HG03045 (cell line): Measurements from ENCODE around the gene FLNA.
"Not testable (repeated sequence)": the region's sequence is repeated elsewhere in the genome, so short reads cannot be mapped to it uniquely, and the experiment has no call there.

Experiments
- ATAC-seq: cut with Tn5 transposase; IDR thresholded peaks from one replicate; pipeline ENCODE4 v1.9.1; 2021; ENCODE audit warnings: mild to moderate bottlenecking, moderate library complexity; ENCODE audit not compliant: unreplicated experiment

The FLNA gene, protein sequence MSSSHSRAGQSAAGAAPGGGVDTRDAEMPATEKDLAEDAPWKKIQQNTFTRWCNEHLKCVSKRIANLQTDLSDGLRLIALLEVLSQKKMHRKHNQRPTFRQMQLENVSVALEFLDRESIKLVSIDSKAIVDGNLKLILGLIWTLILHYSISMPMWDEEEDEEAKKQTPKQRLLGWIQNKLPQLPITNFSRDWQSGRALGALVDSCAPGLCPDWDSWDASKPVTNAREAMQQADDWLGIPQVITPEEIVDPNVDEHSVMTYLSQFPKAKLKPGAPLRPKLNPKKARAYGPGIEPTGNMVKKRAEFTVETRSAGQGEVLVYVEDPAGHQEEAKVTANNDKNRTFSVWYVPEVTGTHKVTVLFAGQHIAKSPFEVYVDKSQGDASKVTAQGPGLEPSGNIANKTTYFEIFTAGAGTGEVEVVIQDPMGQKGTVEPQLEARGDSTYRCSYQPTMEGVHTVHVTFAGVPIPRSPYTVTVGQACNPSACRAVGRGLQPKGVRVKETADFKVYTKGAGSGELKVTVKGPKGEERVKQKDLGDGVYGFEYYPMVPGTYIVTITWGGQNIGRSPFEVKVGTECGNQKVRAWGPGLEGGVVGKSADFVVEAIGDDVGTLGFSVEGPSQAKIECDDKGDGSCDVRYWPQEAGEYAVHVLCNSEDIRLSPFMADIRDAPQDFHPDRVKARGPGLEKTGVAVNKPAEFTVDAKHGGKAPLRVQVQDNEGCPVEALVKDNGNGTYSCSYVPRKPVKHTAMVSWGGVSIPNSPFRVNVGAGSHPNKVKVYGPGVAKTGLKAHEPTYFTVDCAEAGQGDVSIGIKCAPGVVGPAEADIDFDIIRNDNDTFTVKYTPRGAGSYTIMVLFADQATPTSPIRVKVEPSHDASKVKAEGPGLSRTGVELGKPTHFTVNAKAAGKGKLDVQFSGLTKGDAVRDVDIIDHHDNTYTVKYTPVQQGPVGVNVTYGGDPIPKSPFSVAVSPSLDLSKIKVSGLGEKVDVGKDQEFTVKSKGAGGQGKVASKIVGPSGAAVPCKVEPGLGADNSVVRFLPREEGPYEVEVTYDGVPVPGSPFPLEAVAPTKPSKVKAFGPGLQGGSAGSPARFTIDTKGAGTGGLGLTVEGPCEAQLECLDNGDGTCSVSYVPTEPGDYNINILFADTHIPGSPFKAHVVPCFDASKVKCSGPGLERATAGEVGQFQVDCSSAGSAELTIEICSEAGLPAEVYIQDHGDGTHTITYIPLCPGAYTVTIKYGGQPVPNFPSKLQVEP (N-terminal part only)

DNA sequence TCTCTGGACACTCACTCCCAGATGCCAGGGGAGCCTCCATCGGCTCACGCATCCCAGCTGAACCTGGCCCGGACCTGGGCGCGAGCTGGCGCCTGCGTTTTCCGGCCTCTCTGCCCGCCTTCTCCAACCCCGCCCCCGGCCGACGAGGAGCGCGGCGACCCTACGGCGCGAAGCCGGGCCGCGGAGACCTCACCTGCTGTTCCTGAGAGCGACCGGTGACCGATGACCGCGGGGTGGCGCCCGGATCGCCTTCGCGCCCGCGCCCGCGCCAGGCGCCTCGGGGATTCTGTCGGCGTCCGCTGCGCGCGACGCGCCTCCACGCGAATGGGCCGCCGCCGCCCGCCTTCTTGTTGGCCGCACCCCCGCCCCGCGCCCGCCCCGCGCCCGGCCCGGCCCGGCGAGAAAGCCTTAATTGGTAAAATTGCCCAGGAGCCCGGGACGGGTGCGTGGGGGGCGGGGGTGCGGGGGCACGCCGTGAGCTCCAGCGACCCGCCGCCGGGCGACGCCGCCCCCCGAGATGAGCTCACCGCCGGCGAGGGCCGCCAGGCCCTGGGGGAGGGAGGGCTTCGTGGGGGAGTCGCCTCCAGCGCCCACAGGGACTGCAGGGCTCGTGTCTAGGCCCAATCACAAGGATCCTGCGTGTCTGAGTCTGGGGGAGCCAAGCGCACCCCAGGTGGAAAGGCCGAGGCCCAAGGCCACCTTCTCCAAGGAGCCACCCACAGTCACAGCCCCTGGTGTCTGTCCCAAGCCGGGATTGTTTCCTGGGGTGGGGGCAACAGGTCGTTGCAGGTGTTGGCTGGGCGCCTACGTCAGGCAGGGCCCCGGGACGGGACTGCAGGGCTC, at the start of gene FLNA:
FLNA (minus strand) TSS at position 322 of the 843 bp plus-strand sequence. CDS start 3,389 bp downstream, outside the sequence.
- ATAC-seq, result no peak

DNA sequence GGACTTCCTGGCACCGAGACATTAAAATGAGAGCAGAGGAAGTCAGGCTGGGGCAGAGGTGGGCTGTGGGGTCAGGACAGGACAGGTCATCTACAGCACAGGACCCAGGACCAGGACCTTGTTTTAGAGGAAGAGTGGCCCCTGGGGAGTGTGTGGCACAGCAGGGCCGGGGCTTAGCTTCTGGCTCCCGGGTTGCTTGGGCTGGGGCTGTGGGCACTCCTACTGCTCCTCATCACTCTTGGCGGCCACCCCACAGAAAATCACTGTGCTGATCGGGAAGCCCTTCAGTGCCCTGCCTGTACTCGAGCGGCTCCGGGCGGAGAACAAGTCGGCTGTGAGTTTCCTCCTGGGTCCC, 45.9 kb upstream of the FLNA start:
- no peak for ATAC-seq

DNA sequence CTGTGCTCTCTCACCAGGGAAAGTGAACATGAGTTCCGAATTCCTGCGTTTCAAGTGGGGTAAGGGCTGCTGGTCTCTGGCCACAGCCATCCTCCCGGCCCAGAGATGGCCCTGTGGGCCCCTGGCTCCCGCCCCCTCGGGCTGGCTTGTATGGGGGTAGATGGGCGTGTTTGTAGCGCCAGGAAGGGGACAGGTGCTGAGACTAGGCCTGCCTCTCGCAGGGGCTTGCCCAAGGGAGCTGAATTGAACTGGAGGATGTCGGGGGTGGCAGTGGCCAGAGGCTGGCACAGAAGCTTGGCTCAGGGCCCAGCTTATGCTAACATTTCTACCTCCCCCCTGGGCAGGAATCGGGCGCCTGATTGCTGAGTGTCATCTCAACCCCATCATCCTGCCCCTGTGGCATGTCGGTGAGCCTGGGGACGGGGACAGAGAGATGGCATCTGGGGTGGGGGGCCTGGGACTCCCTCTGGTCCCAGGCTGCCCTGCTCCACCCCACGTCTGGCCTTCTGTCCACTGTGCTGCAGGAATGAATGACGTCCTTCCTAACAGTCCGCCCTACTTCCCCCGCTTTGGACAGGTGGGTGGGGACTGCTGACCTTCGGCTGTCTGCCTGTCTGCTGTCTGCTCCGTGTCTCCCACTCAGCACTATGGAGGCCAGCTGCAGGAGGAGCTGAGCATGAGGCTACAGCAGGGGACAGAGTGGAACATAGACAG, 45.4 kb upstream of the FLNA start:
- ATAC-seq, result no peak

DNA sequence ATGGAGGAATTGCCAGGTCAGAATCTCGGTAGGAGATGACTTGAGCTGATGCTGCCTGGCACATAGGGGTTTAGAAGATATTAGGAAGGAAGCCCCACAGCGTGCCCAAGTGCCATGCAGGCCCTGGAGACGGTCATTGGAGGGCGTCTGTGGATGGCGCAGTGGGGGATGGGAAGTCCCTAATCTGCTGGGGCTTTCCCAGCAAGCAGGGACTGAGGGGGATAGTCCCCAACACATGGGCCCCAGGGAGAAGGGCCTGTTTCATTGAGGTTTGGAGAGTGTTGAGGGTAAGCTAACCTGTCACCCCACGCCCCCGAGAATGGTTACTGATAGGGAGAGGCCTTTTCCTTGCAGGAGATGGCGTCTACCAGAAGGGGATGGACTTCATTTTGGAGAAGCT, 44.8 kb upstream of the FLNA start:
- ATAC-seq, result no peak

DNA sequence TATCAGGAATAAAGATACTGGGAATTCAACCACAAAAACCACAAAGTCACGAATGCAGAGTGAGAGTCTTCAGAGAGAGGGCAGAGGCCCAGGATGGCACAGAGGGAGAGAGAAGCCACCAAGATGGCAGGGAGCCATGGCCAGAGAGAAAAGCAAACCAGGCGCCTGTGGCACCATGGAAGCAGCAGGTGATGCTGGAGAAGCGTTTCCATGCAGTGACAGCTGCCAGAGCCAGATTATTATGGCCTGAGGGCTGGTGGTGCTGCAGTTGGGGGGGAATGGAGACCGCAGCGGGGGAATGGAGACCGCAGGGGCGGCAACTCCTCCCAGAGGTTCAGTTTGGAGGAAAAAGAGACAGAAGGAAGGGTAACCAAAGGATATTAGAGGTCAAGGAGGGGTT, 42.7 kb upstream of the FLNA start:
- ATAC-seq, result no peak

DNA sequence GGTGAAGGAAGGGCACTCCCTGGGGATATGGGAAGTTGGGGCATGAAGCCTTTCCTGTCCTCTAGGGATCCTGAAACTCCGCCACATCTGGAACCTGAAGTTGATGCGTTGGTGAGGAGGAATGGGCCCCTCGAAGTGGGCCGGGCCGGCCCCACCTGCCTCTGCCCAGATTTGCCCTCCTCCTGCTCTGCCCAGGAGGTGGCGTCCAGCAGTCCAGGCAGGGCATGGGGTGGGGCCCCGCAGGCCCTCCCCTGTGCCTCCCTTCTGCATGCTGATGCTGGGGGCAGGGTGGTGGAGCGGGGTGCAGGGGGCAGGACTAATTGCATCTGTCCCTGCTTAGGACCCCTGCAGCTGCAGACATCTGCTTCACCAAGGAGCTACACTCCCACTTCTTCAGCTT, 38.7 kb upstream of the FLNA start:
- no peak for ATAC-seq

DNA sequence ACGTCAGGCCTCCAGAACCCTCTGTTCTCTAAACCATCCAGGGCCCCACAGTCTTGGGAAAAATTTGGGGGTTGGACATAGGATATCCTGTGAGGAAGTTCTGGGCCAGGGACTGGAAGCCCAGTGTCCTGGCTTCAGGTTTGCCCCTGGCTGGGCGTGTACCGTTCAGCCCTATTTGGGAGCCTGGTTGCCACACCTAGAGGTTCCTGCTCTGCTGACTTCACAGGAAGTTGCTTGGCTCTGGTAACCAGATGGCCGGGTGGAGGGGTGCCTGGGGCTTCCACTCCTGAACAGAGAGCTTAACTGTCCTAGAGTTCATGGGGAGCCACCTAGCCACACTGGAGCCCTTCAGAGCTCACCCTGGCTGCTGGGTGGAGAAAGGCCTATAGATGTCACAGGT, 38.0 kb upstream of the FLNA start:
- no peak for ATAC-seq

DNA sequence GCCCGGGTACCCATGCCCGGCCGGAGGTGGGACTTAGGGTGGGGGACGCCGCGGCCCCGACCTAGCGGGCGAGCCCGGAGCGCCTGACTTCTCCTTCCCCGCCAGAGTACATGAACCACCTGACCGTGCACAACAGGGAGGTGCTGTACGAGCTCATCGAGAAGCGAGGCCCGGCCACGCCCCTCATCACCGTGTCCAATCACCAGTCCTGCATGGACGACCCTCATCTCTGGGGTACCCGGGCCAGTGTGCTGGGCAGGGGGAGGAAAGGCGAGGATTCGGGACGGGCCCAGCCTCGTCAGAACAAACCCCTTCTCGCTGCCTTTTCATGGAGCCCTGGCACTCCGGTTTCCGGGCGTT, 37.5 kb upstream of the FLNA start:
- peak; percentile 55 for ATAC-seq

DNA sequence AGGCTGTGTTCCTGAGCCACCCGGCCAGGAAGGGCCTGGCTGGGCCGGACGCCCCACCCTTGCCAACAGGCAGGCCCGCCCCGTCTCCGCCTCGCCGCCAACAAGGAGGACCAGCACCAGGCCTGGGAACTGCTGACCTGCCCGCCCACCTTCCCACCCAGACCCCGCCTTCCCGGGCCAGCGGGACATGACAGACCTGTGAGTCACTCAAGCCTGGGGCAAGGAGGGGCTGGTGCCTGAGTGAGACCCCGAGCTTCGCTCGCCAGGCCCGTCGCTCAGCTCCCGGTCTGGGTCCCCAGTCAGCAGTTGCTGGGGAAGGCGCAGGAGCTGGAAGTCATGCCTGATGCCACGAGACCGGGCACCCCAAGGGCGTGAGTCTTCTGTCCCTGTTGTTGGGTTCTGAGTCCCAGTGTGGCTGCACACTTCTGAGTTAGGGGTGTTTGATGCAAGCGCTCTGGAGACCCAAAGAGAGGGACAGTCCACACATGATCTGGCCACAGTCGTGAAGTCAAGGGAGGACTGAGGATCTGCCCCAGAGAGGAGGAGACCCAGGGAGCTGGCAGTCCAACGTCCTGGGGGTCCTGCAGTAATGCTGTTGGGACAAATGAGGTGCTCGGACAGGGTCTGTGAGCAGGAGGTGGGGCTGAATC, 34.9 kb upstream of the FLNA start, which contains the start of gene DNASE1L1:
DNASE1L1 (minus strand) TSS at position 33 of the 650 bp plus-strand sequence. CDS start 3,686 bp downstream, outside the sequence.
- ATAC-seq, result peak; percentile 47

DNA sequence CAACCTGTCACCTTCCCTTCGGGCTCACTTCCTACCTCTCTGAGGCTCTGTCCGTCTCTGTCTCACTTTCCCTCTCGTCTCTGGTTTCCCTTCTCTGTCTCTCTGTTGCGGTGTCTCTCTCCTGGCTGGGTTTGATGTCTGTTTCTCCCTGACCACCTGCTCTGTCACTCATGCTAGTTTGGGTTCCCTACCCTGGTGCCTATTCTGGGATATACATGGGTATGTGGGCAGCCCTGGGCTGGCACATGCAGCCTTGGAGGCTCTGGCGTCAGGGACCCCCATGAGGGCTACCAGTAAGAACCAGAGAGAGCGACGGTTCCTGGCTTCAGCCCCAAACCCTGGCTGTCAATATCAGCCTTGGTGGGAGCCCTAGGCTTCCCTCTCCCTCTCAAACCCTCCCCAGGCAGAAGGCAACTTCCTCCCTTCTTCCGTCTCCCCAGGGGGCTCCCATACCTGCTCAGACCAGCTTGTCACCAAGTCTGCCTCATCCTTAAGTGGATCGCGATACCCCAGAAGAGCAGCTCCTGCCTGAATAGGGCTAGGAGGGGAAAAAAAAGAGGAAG, 34.3 kb upstream of the FLNA start:
- no peak for ATAC-seq

DNA sequence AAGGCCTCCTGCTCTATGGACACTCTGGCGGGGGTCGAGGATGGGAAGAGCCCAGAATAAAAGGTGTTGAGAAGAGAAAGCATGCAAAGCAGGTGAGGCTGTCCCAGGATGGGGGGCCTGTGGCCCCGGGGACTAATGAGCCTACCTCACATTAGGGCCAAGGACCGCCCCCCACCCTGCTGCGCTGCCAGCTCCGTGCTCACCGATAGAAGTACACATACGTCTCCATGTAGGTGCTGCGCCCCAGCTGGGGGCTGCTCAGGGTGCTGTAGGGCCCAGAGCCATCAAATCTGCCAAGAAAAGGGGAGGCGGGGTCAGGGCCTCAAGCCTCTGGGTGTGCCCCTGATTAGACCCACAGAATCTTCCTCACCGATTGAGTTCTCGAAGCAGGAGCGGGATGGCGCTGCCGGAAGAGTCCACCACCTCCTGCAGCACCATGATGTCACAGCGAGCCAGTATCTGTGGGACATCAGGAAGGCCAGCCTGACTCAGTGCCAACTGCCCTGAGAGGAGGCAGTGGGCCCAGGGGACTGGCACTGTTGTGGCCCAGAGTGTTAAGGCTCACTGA, 30.3 kb upstream of the FLNA start:
- ATAC-seq, result no peak

DNA sequence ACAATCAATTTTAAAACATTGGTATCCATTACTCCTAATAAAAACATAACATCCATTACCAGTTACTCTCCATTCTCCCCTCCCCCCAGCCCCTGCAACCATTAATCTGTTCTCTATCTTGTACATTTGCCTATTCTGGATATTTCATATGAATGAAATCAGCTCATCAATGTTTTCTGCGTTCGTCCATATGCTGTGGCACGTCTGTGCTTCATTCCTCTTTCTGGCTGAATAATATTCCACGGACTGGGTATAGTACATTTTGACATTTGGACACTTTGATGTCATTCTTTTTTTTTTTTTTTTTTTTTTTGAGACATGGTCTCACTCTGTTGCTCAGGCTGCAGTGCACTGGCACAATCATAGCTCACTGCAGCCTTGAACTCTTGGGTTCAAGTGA, 29.4 kb upstream of the FLNA start:
- no peak for ATAC-seq

DNA sequence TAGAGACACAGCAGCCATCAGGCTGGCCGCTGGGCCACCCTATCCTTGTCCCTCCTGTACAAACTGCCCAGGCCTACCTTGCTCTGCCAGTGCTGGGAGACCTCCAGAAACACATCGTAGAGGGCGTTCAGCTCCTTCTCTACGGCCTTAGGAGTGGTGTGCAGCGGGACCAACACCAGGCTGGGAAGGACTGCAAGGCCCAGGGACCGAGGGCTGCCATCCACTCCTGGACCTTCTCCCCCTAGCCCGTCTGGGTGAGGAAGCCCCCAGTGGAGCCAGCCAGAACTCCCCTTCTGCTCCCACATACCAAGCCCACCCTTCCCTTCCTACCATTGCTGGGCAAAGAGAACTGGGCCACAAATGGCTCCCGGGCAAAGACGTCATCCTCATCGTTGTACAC, 28.8 kb upstream of the FLNA start:
- no peak for ATAC-seq

DNA sequence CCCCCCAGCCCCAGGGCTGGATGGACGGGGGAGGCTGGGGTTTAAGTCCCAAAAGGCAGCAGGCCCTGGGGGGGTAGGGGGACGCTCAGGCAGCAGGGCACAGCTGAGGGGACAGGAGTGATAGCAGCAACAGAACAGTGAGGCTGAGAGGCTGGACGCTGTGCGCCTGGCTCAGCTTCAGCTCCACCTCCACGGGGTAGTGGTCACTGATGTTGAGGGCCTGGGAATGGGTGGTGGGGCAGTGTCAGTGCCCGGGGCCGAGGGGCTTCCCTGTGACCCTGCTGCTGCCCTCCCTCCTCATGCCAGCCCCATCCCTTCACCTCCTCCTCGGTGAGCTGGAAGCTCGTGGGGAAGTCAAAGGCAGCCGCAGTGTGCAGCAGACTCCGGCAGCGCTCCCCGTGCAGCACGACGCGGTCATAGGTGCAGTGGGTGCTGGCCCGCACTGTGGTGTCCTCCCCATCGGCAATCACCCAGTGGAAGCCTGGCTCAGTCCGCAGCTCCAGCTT, 28.2 kb upstream of the FLNA start:
- no peak for ATAC-seq

DNA sequence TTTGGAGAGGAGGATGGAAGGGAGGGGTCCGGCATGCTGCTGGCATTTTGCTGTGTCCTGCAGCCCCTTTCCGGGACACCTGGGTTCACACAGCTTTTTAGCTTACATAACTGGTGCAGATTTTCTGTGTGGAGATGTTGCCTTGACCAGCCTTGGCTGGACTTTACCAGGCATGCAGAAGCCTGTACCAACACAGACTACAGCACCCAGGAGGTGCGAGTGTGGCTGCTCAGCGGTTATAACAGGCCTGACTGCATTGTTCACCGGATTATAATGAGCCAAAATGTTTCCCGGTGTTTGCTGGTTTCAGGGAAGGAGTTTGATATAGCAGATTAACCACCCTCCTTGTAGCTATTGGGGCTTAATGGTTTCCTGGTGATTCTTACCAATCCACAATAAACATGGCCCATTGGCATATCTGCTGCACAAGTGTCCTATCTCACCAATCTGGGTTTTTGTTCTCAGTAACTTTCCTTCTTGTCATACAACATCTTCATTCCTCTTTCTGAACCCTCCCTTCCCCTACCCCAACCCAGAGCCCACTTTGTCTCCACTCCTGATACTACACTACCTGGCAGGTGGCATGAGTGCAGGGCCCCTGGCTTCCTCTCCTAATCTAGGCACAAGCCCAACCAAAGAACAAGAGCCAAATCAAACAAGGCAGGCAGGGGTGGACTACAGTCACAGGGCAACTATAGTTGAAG, 27.6 kb upstream of the FLNA start:
- no peak for ATAC-seq

DNA sequence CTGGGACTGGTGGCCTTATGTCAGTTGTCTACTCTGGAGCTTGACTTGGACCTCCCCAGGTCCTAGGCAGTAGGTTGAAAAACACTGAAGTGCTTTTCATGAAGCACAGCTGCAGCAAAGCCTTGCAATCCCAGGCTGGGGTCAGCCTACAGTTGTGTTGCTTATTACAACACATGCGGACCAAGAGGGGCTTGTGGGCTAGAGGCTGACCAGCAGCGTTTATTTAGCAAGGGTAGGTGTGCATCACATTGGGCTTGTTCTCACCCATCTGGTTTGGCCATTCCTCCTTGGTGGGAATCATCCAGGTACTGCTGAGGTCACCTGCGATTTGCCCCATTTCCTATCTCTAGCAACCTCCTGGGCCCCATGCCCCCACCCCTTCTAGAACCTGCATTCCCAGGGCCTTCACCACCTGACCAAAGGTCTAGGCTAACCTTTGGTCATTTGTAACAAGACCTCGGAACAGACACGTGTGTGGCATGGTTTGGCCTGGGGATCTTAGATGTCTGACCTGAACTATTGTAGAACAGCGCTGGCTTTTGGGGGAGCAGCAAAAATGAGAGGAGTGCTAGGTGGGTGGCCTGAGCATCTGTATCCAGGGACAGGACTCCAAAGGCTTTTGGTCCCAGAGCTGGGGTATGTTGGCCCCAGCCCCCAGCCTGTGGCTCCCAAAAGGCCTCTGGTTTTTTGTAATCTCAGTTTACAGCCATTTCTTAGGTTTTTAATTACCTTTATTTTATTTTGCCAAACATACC, 26.8 kb upstream of the FLNA start:
- ATAC-seq, result no peak

DNA sequence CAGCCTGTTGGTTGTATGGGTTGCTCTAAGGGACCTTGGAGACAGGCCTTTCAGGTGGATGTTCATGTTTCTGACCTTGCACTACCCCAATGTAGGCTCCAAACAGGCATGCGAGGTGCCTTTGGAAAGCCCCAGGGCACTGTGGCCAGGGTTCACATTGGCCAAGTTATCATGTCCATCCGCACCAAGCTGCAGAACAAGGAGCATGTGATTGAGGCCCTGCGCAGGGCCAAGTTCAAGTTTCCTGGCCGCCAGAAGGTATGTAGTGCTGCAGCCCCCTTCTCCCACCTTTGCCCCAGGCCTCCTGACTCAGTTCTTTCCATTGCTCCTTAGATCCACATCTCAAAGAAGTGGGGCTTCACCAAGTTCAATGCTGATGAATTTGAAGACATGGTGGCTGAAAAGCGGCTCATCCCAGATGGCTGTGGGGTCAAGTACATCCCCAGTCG, 26.0 kb upstream of the FLNA start:
- not testable (repeated sequence) for ATAC-seq
